Esophagus (tissue), 2 donors: Measurements from ENCODE around the gene PLEKHG5. TPM values are rescaled to one million over a fixed set of nuclear protein-coding genes. Genes with fewer than 3 reads are reported as not detected.
"Not testable (repeated sequence)": the region's sequence is repeated elsewhere in the genome, so short reads cannot be mapped to it uniquely, and the experiment has no call there.

Experiments
- H3K27ac ChIP-seq, 2 donors: one replicate each; pipeline ENCODE4 v1.5.1; 2013; ENCODE audit warnings: low read depth in 2 of 2, mild to moderate bottlenecking in 2 of 2, inconsistent platforms in 1 of 2, low read length in 1 of 2, moderate library complexity in 1 of 2
- H3K27me3 ChIP-seq, 2 donors: one replicate each; pipeline ENCODE4 v1.6.1; 2013; ENCODE audit warnings: low read length in 2 of 2, control low read depth in 1 of 2, mild to moderate bottlenecking in 1 of 2; ENCODE audit not compliant: insufficient read depth in 2 of 2, control insufficient read depth in 1 of 2
- H3K36me3 ChIP-seq, 2 donors: one replicate each; pipeline ENCODE4 v1.6.1; 2013; ENCODE audit warnings: low read length in 1 of 2; ENCODE audit not compliant: control insufficient read depth in 2 of 2, insufficient read depth in 2 of 2
- H3K4me1 ChIP-seq, 2 donors: one replicate each; pipeline ENCODE4 v1.6.1; 2013; ENCODE audit warnings: low read length in 1 of 2; ENCODE audit not compliant: control insufficient read depth in 2 of 2, insufficient read depth in 2 of 2
- H3K4me3 ChIP-seq, 2 donors: one replicate each; pipeline ENCODE4 v1.5.1; 2013; ENCODE audit warnings: low read length in 2 of 2, mild to moderate bottlenecking in 2 of 2, low read depth in 1 of 2, moderate library complexity in 1 of 2
- H3K9me3 ChIP-seq, 2 donors: one replicate each; pipeline ENCODE4 v1.6.1; 2013; ENCODE audit warnings: mild to moderate bottlenecking in 2 of 2, low read depth in 1 of 2, low read length in 1 of 2, moderate library complexity in 1 of 2; ENCODE audit not compliant: control insufficient read depth in 2 of 2, insufficient read depth in 1 of 2
- WGBS, 2 donors: extraction: QIAGEN DNeasy Blood & Tissue Kit; methylation state at CpG; one replicate each; pipeline ENCODE4 v1.1.7; 2013; 5-methylcytosine and 5-hydroxymethylcytosine counted together
- polyA plus RNA-seq, 2 donors: library from polyadenylated mRNA; stranded (reverse); fragments of 200-250 nt; gene quantifications; one replicate each; pipeline ENCODE4 v1.2.3, GENCODE V29; 2013
- donor health status: healthy with polysubstance abuse.
- donor health status: Bipolar disorder and iron deficiency.

PLEKHG5 gene
- polyA plus RNA-seq, 2 donors, result 18.5 to 28.0 TPM

- no peak overlapping the region for H3K27ac ChIP-seq
- 85 to 89% methylated on average over 3 of the region's 3 CpGs for WGBS, 2 donors
- no peaks in the 10 kb centered on the region for H3K36me3 ChIP-seq
- H3K4me1 ChIP-seq, result peaks cover 0 to 6% of the 10 kb centered on the region in 2 donors
- no peaks in the 10 kb centered on the region for H3K27me3 ChIP-seq
- no peak overlapping the region for H3K4me3 ChIP-seq
- no peaks in the 10 kb centered on the region for H3K9me3 ChIP-seq
These were observed 55.9 kb downstream of the PLEKHG5 start for GRCh38 chr1:6435547-6435946.

- Histone ChIP-seq H3K27ac (no peak overlapping the region), H3K36me3 (no peaks in the 10 kb centered on the region), H3K4me1 (peaks cover 0 to 4% of the 10 kb centered on the region in 2 donors), H3K9me3 (no peaks in the 10 kb centered on the region), H3K4me3 (no peak overlapping the region), H3K27me3 (no peaks in the 10 kb centered on the region)
- WGBS, 2 donors, result 85 to 87% methylated on average over 15 of the region's 15 CpGs
These were observed 56.3 kb downstream of the PLEKHG5 start for GRCh38 chr1:6435129-6435528.

- Histone ChIP-seq H3K9me3 (no peaks in the 10 kb centered on the region), H3K36me3 (no peaks in the 10 kb centered on the region), H3K27ac (no peak overlapping the region), H3K27me3 (no peaks in the 10 kb centered on the region), H3K4me1 (peaks cover 0 to 3% of the 10 kb centered on the region in 2 donors), H3K4me3 (no peak overlapping the region)
- 75 to 80% methylated on average over 5 of the region's 5 CpGs for WGBS, 2 donors
These were observed 57.3 kb downstream of the PLEKHG5 start for GRCh38 chr1:6434186-6434585.

GRCh38 chr1:6431645-6432579 is 59.6 kb downstream of the PLEKHG5 start:
- not testable (repeated sequence) for H3K36me3 ChIP-seq, H3K27ac ChIP-seq, H3K27me3 ChIP-seq, H3K9me3 ChIP-seq, H3K4me3 ChIP-seq
- H3K4me1 ChIP-seq, result peaks cover 0 to 14% of the 10 kb centered on the region in 2 donors
- 79 to 85% methylated on average over 12 to 13 of the region's 13 CpGs for WGBS, 2 donors

GRCh38 chr1:6429660-6430411 is 61.6 kb downstream of the PLEKHG5 start:
- H3K27me3 ChIP-seq, H3K9me3 ChIP-seq, H3K27ac ChIP-seq, H3K4me3 ChIP-seq, H3K36me3 ChIP-seq: not testable (repeated sequence)
- WGBS, 2 donors, result 52 to 56% methylated on average over 18 to 19 of the region's 19 CpGs
- peaks cover 0 to 24% of the 10 kb centered on the region in 2 donors for H3K4me1 ChIP-seq

- not testable (repeated sequence) for H3K27ac ChIP-seq, H3K4me3 ChIP-seq, H3K27me3 ChIP-seq, H3K36me3 ChIP-seq, H3K9me3 ChIP-seq
- 82 to 83% methylated on average over 6 of the region's 6 CpGs for WGBS, 2 donors
- H3K4me1 ChIP-seq, result peaks cover 3 to 35% of the 10 kb centered on the region in 2 donors
These were observed 63.0 kb downstream of the PLEKHG5 start for GRCh38 chr1:6428453-6428852.

- peak overlapping the region; percentile 36 to 77 for H3K27ac ChIP-seq
- H3K36me3 ChIP-seq, result no peaks in the 10 kb centered on the region
- 60% methylated on average over 26 of the region's 26 CpGs for WGBS, 2 donors
- H3K27me3 ChIP-seq, result no peaks in the 10 kb centered on the region
- peaks cover 3 to 40% of the 10 kb centered on the region in 2 donors for H3K4me1 ChIP-seq
- no peaks in the 10 kb centered on the region for H3K9me3 ChIP-seq
- H3K4me3 ChIP-seq, result no peak overlapping the region
These were observed 63.8 kb downstream of the PLEKHG5 start for GRCh38 chr1:6427441-6428390.

- no peak overlapping the region for H3K4me3 ChIP-seq
- no peaks in the 10 kb centered on the region for H3K9me3 ChIP-seq
- peaks cover 3 to 40% of the 10 kb centered on the region in 2 donors for H3K4me1 ChIP-seq
- no peaks in the 10 kb centered on the region for H3K27me3 ChIP-seq
- H3K27ac ChIP-seq, result peak overlapping the region in 1 of 2 donors; percentile 77
- 75 to 83% methylated on average over 10 of the region's 10 CpGs for WGBS, 2 donors
- no peaks in the 10 kb centered on the region for H3K36me3 ChIP-seq
These were observed 64.5 kb downstream of the PLEKHG5 start for GRCh38 chr1:6426972-6427350.
